HG03103 (cell line): ENCODE data around the gene ITGB8.

Experiments used
- ATAC-seq: cut with Tn5 transposase; IDR thresholded peaks from one replicate; pipeline ENCODE4 v1.9.1; 2021; ENCODE audit warnings: low read depth; ENCODE audit not compliant: unreplicated experiment

Gene ITGB8

GRCh38 chr7:20449176-20449575 is 118.5 kb downstream of the ITGB8 start:
- no peak for ATAC-seq

- no peak for ATAC-seq
These were observed 119.8 kb downstream of the ITGB8 start for GRCh38 chr7:20450536-20450935.

DNA sequence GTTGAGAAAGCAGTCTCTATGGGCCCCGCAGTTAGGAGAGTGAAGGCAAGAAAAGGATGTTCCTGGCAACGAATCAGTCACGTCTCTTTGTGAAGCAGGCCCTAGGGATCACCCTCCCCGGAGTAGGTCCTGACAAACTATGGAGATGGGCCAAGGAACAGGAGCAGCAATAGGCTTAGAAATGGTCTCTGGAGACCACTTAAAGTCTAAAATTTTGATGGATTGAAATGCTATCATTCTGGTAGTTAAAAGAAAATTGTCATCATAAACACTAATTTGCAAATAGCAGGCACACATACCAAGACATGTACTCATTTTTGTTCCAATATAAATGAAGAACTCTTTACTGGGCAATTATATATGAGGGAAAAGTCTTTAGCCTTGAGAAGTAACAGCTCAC is 123.5 kb downstream of the ITGB8 start:
- ATAC-seq = no peak

DNA sequence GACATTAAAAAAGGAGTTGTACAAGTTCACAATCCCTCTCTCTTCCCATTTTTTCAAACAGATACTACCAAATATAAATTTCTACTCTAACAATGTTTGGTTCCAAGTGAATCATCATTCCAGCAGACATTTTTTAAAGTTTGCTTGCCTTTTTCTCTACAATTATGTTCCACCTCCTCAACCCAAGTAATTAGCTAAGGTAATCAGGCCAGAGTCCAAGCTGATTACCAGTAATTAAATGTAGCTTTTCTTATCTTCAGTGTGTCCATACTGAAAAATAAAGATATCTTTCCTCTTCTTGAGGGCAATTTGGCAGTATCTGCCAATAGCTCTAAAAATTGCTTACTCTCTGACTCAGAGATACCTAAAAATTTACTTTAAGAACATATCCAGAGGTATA is 126.0 kb downstream of the ITGB8 start:
- no peak for ATAC-seq

DNA sequence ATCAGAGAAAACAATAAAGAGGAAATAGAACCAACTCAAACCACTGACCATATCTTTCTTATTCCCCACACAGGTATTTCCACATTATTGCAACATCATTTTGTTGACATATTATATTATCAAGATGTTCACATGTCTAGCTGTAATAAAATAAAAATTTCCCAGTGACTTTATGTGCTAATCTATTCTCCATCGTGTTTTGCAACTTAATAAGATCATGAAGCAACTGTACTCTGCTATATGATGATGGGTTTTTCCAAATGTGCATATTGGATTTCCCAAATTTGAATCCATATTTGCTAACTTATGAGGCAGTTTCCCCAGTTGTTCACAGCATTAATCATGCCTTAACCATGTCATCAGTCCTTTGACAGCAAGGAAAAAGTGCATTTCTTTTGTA is 127.8 kb downstream of the ITGB8 start:
- no peak for ATAC-seq

DNA sequence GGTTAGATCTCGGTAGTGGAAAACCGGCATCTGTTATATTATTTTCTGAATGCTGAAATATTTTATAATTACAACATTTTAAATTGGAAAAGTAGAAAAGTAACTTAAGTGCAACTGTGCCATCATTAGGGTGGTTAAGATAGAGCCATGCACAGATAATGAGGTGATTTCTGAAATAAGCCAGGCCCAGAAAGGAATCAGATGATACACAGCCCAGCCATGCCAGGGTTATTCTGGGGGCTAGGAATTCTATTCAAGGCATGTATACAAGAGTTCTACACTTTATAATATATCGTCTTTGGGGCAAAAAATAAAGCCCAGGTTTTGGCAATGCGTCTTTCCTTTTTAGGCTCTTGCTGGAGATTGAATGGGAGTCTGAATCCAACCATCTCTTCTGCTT is 128.7 kb downstream of the ITGB8 start:
- ATAC-seq = no peak

DNA sequence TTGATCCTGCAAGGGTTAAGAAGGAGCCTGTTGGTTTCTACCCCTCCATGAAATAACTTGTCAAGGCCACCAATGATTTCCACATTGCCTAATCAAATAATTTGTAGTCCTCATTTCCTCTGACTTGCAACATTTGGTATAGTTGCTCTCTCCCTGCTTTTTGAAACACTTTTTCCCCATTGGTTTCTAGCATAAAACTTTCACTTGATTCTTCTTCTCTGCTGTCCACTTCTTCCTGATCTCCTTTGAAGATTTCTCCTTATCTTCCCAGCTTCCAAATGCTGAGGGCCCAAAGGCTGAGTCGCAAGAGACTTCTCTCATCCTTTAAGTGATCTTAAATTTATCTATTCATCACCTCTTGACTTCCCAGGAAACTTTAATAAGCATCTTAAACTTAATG is 134.2 kb downstream of the ITGB8 start:
- no peak for ATAC-seq
